Measurements from ENCODE around the gene GBX1.

Gene GBX1

GRCh38 chr7:151099486-151100211 lies 67.8 kb downstream of the GBX1 start:
- no peaks in the 10 kb centered on the region for H3K36me3 ChIP-seq (ENCODE audit: control insufficient read depth, low read length)
- H3K27me3 ChIP-seq (ENCODE audit: control insufficient read depth, low read length): peaks cover 14% of the 10 kb centered on the region
- no peak overlapping the region for H3K4me3 ChIP-seq (ENCODE audit: low read length)
- H3K4me2 ChIP-seq (ENCODE audit: low read length): no peak overlapping the region
- 0 out of 2 replicates have a peak, but pooled peaks cover 6% of the 10 kb centered on the region for H4K20me1 ChIP-seq (ENCODE audit: control insufficient read depth, insufficient read depth, low read depth, low read length)
- H3K27ac ChIP-seq (ENCODE audit: low read depth, low read length): no peak overlapping the region
- no peaks in the 10 kb centered on the region for H3K9me3 ChIP-seq (ENCODE audit: control insufficient read depth, insufficient read depth, low read length)
- H3F3A ChIP-seq (ENCODE audit: control insufficient read depth, insufficient read depth): no peaks in the 10 kb centered on the region
- no peaks in the 10 kb centered on the region for H3K79me2 ChIP-seq (ENCODE audit: control insufficient read depth, low read length)
- H3K9me2 ChIP-seq (replicated peaks; ENCODE audit: control insufficient read depth, low read length): no peaks in the 10 kb centered on the region
- TF ChIP-seq EZH2phosphoT487 (IDR thresholded peaks at IDR 0.05; ENCODE audit: borderline replicate concordance, low read length) (no peak), CTCF (IDR thresholded peaks at IDR 0.05; ENCODE audit: low read depth, low read length, poor library complexity, severe bottlenecking) (no peak)
- H3K4me1 ChIP-seq (ENCODE audit: control insufficient read depth, low read length): peaks cover 6% of the 10 kb centered on the region; the same call in 1 of the 2 replicates

Data from DOHH2 (cell line).